Esophagus (tissue), 2 donors: ENCODE results near the gene GRM4. TPM values are rescaled to one million over a fixed set of nuclear protein-coding genes. Genes with fewer than 3 reads are reported as not detected.
"Not testable (repeated sequence)": the region's sequence is repeated elsewhere in the genome, so short reads cannot be mapped to it uniquely, and the experiment has no call there.

Experiments
- H3K27ac ChIP-seq, 2 donors: one replicate each; pipeline ENCODE4 v1.5.1; 2013; ENCODE audit warnings: low read depth in 2 of 2, mild to moderate bottlenecking in 2 of 2, inconsistent platforms in 1 of 2, low read length in 1 of 2, moderate library complexity in 1 of 2
- H3K27me3 ChIP-seq, 2 donors: one replicate each; pipeline ENCODE4 v1.6.1; 2013; ENCODE audit warnings: low read length in 2 of 2, control low read depth in 1 of 2, mild to moderate bottlenecking in 1 of 2; ENCODE audit not compliant: insufficient read depth in 2 of 2, control insufficient read depth in 1 of 2
- H3K36me3 ChIP-seq, 2 donors: one replicate each; pipeline ENCODE4 v1.6.1; 2013; ENCODE audit warnings: low read length in 1 of 2; ENCODE audit not compliant: control insufficient read depth in 2 of 2, insufficient read depth in 2 of 2
- H3K4me1 ChIP-seq, 2 donors: one replicate each; pipeline ENCODE4 v1.6.1; 2013; ENCODE audit warnings: low read length in 1 of 2; ENCODE audit not compliant: control insufficient read depth in 2 of 2, insufficient read depth in 2 of 2
- H3K4me3 ChIP-seq, 2 donors: one replicate each; pipeline ENCODE4 v1.5.1; 2013; ENCODE audit warnings: low read length in 2 of 2, mild to moderate bottlenecking in 2 of 2, low read depth in 1 of 2, moderate library complexity in 1 of 2
- H3K9me3 ChIP-seq, 2 donors: one replicate each; pipeline ENCODE4 v1.6.1; 2013; ENCODE audit warnings: mild to moderate bottlenecking in 2 of 2, low read depth in 1 of 2, low read length in 1 of 2, moderate library complexity in 1 of 2; ENCODE audit not compliant: control insufficient read depth in 2 of 2, insufficient read depth in 1 of 2
- WGBS, 2 donors: extraction: QIAGEN DNeasy Blood & Tissue Kit; methylation state at CpG; one replicate each; pipeline ENCODE4 v1.1.7; 2013; 5-methylcytosine and 5-hydroxymethylcytosine counted together
- polyA plus RNA-seq, 2 donors: library from polyadenylated mRNA; stranded (reverse); fragments of 200-250 nt; gene quantifications; one replicate each; pipeline ENCODE4 v1.2.3, GENCODE V29; 2013
- donor health status: healthy with polysubstance abuse.
- donor health status: Bipolar disorder and iron deficiency.

GRM4 gene
- under 1 TPM in 1 of 2 donors, not detected in 1; 0.01 TPM for polyA plus RNA-seq

DNA sequence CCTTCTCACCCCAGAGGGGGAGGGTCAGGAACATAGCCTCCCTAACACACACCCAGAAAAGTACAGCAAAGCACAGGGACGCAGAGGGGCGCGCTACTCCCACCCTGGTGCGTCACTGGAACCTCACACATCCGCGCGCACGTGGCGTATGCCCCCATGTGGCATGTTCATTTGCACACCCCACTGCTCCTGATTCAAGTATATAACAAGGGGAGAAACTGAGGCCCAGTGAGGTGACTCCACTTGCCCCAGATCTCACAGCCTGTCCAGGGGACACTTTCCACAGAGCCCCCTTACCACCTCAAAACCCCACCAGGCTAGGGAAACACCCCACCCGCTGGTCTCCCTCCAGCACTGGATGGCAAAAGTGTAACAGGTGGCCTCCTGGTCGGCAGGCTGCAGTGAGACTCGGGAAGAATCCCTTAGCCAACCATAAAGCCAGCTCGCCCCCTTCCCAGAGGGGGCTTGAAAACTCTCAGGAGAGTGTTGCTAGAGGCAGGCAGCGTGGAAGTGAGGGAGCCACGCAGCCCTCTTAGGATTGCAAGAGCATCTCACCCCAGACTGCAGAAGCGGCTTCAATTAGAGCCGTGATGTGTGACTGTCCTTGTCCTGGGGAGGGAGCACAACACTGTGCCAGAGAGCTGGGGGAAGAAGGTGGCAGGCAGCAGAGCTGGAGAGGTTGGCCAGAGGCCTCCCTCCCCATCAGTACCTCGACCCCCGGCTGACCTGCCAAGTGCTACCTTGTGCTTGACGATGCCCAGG lies at the start of gene GRM4:
Gene GRM4, minus strand, starts transcription at position 67 of the 762 bp plus-strand sequence. CDS start 12,591 bp downstream, outside the sequence.
- WGBS, 2 donors = 47% methylated on average over 20 of the region's 20 CpGs
- Histone ChIP-seq H3K9me3 (no peaks in the 10 kb centered on the region), H3K27ac (no peak within 1 kb of the TSS), H3K4me1 (peaks cover 18 to 19% of the 10 kb centered on the region in 2 donors), H3K4me3 (peak within 1 kb of the TSS; percentile 16 to 35), H3K27me3 (peaks cover 3 to 21% of the 10 kb centered on the region in 2 donors), H3K36me3 (no peaks in the 10 kb centered on the region)

- 92% methylated on average over 3 of the region's 3 CpGs for WGBS, 2 donors
- H3K4me1 ChIP-seq = peaks cover 0 to 4% of the 10 kb centered on the region in 2 donors
- no peak overlapping the region for H3K4me3 ChIP-seq
- H3K27ac ChIP-seq = no peak overlapping the region
- H3K9me3 ChIP-seq = no peaks in the 10 kb centered on the region
- no peaks in the 10 kb centered on the region for H3K36me3 ChIP-seq
- H3K27me3 ChIP-seq = no peaks in the 10 kb centered on the region
Observed at GRCh38 chr6:34194772-34195171, 48.9 kb upstream of the GRM4 start.

- WGBS, 2 donors = 82 to 88% methylated on average over 14 of the region's 14 CpGs
- H3K36me3 ChIP-seq = no peaks in the 10 kb centered on the region
Observed at GRCh38 chr6:34190504-34191122, 44.7 kb upstream of the GRM4 start.

DNA sequence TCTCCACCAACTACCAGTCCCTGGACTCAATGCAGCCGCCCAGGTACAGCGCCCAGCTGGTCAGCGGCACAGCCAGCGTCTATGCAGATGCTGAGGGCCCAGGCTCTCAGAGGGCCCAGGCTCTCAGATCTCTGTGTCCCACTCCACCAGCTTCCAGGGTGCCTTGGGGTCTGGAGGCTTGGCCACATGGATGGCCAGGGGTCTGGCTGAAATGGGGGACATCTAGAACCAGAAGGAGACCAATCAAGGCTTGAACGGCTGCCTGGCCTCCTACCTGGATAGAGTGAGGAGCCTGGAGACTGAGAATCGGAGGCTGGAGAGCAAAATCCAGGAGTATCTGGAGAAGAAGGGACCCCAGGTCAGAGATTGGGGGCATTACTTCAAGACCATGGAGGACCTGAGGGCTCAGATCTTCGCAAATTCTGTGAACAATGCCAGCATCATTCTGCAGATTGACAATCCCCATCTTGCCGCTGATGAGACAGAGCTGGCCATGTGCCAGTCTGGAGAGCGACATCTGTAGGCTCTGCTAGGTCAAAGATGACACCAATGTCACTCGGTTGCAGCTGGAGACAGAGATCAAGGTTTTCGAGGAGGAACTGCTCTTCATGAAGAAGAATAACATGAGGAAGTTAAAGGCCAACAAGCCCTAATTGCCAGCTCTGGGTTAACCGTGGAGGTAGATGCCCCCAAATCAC lies 44.1 kb upstream of the GRM4 start:
- no peak overlapping the region for H3K4me3 ChIP-seq
- 83 to 84% methylated on average over 12 of the region's 12 CpGs for WGBS, 2 donors
- no peak overlapping the region for H3K27ac ChIP-seq
- no peaks in the 10 kb centered on the region for H3K36me3 ChIP-seq
- H3K4me1 ChIP-seq = no peaks in the 10 kb centered on the region
- H3K27me3 ChIP-seq = no peaks in the 10 kb centered on the region
- no peaks in the 10 kb centered on the region for H3K9me3 ChIP-seq

More at GRCh38 chr6:34190504-34191122, 44.7 kb upstream of the GRM4 start:
- no peak overlapping the region for H3K27ac ChIP-seq
- H3K27me3 ChIP-seq = no peaks in the 10 kb centered on the region
- no peak overlapping the region for H3K4me3 ChIP-seq
- no peaks in the 10 kb centered on the region for H3K9me3 ChIP-seq
- no peaks in the 10 kb centered on the region for H3K4me1 ChIP-seq

- not testable (repeated sequence) for H3K4me3 ChIP-seq, H3K27me3 ChIP-seq, H3K36me3 ChIP-seq, H3K9me3 ChIP-seq, H3K4me1 ChIP-seq, H3K27ac ChIP-seq
- 91 to 96% methylated on average over 5 of the region's 5 CpGs for WGBS, 2 donors
Observed at GRCh38 chr6:34184726-34185125, 38.8 kb upstream of the GRM4 start.

- no peaks in the 10 kb centered on the region for H3K36me3 ChIP-seq
- H3K27me3 ChIP-seq = no peaks in the 10 kb centered on the region
- H3K9me3 ChIP-seq = no peaks in the 10 kb centered on the region
- H3K4me3 ChIP-seq = no peak overlapping the region
- no peak overlapping the region for H3K27ac ChIP-seq
- 68 to 77% methylated on average over 8 of the region's 8 CpGs for WGBS, 2 donors
- H3K4me1 ChIP-seq = peaks cover 0 to 6% of the 10 kb centered on the region in 2 donors
Observed at GRCh38 chr6:34182751-34183531, 37.1 kb upstream of the GRM4 start.

DNA sequence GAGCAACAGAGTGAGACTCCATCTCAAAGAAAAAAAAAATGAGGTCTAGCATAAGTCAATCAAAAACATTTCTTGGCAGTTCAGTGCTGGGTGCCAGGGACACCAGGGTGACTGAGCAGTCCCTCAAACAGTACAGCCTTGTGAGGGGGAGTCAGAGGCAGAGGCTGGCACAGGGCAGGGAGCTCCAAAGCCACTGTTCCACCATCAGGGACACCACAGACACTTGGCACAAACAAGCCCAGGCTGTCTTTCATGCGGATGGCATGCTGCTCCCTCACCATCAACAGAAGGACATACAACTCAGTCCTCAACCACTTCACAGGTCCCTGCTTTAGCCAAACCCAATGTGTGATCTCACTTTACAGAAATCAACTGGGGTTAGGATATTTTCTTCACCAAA lies 36.0 kb upstream of the GRM4 start:
- H3K36me3 ChIP-seq = no peaks in the 10 kb centered on the region
- 83% methylated on average over 1 of the region's 1 CpG for WGBS, 2 donors
- peaks cover 0 to 6% of the 10 kb centered on the region in 2 donors for H3K4me1 ChIP-seq
- no peaks in the 10 kb centered on the region for H3K27me3 ChIP-seq
- no peak overlapping the region for H3K4me3 ChIP-seq
- no peak overlapping the region for H3K27ac ChIP-seq
- H3K9me3 ChIP-seq = no peaks in the 10 kb centered on the region

- H3K9me3 ChIP-seq = no peaks in the 10 kb centered on the region
- peaks cover 0 to 6% of the 10 kb centered on the region in 2 donors for H3K4me1 ChIP-seq
- H3K36me3 ChIP-seq = no peaks in the 10 kb centered on the region
- peak overlapping the region; percentile 9 to 14 for H3K27ac ChIP-seq
- H3K4me3 ChIP-seq = no peak overlapping the region
- 69 to 73% methylated on average over 12 of the region's 12 CpGs for WGBS, 2 donors
- no peaks in the 10 kb centered on the region for H3K27me3 ChIP-seq
Observed at GRCh38 chr6:34179106-34179720, 33.3 kb upstream of the GRM4 start.
